NCI-H345 treated with DMSO at 0.1 percent for 48 hours (cell line): ENCODE data around the gene NCAN.
"Not testable (repeated sequence)": the region's sequence is repeated elsewhere in the genome, so short reads cannot be mapped to it uniquely, and the experiment has no call there.

Experiments
- DNase-seq: peaks from one replicate; lab custom pipeline; 2025; ENCODE audit not compliant: unreplicated experiment; lab: John Stamatoyannopoulos, UW

The NCAN gene

GRCh38 chr19:19223636-19224035 is 11.9 kb downstream of the NCAN start:
- no peak for DNase-seq

GRCh38 chr19:19224150-19224851 is 12.5 kb downstream of the NCAN start:
- no peak for DNase-seq

- DNase-seq = peak; percentile 14
Measured at GRCh38 chr19:19224852-19225494, 13.2 kb downstream of the NCAN start.

GRCh38 chr19:19226204-19226603 is 14.4 kb downstream of the NCAN start:
- no peak for DNase-seq

GRCh38 chr19:19226663-19227062 is 14.9 kb downstream of the NCAN start:
- no peak for DNase-seq

GRCh38 chr19:19227217-19227616 is 15.5 kb downstream of the NCAN start:
- no peak for DNase-seq

- DNase-seq = no peak
Measured at GRCh38 chr19:19229701-19230100, 17.9 kb downstream of the NCAN start.

- no peak for DNase-seq
Measured at GRCh38 chr19:19230999-19231398, 19.2 kb downstream of the NCAN start.

- no peak for DNase-seq
Measured at GRCh38 chr19:19232261-19232721, 20.5 kb downstream of the NCAN start.

- DNase-seq = no peak
Measured at GRCh38 chr19:19234220-19234816, 22.6 kb downstream of the NCAN start.

- DNase-seq = no peak
Measured at GRCh38 chr19:19236173-19236572, 24.4 kb downstream of the NCAN start.

- no peak for DNase-seq
Measured at GRCh38 chr19:19238126-19238894, 26.6 kb downstream of the NCAN start.

- DNase-seq = no peak
Measured at GRCh38 chr19:19239675-19240074, 27.9 kb downstream of the NCAN start.

GRCh38 chr19:19240476-19240875 is 28.7 kb downstream of the NCAN start:
- no peak for DNase-seq

- no peak for DNase-seq
Measured at GRCh38 chr19:19250196-19250801, 38.5 kb downstream of the NCAN start.

GRCh38 chr19:19253409-19253808 is 41.7 kb downstream of the NCAN start:
- not testable (repeated sequence) for DNase-seq

- DNase-seq = no peak
Measured at GRCh38 chr19:19256072-19256969, 44.6 kb downstream of the NCAN start.

GRCh38 chr19:19257137-19257536 is 45.4 kb downstream of the NCAN start:
- no peak for DNase-seq

GRCh38 chr19:19257836-19258588 is 46.3 kb downstream of the NCAN start:
- DNase-seq = no peak
